ENCODE results near the gene ECHS1.
"Not testable (repeated sequence)": the region's sequence is repeated elsewhere in the genome, so short reads cannot be mapped to it uniquely, and the experiment has no call there.

The ECHS1 gene

GRCh38 chr10:133324198-133324792, 48.9 kb downstream of the ECHS1 start:
- DNase-seq, result peak in 2 of 4 experiments; percentile 31 to 62

GRCh38 chr10:133322064-133322709, 51.0 kb downstream of the ECHS1 start:
- DNase-seq, result not testable (repeated sequence)

DNA sequence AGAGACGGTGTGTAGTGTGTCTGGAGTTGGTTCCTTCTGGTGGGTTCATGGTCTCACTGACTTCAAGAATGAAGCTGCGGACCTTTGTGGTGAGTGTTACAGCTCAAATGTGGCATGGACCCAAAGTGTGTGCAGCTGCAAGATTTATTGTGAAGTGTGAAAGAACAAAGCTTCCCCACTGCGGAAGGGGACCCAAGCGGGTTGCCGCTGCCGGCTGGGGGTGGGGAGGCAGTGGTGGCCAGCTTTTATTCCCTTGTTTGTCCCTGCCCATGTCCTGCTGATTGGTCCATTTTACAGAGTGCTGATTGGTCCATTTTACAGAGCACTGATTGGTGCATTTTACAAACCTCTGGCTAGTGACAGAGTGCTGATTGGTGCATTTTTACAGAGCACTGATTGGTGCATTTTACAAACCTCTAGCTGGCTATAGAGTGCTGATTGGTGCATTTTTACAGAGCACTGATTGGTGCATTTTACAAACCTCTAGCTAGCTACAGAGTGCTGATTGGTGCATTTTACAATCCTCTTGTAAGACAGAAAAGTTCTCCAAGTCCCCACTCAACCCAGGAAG, 52.2 kb downstream of the ECHS1 start:
- not testable (repeated sequence) for DNase-seq

GRCh38 chr10:133318494-133319127, 54.5 kb downstream of the ECHS1 start:
- peak; percentile 69 to 88 (median 80) for DNase-seq

DNA sequence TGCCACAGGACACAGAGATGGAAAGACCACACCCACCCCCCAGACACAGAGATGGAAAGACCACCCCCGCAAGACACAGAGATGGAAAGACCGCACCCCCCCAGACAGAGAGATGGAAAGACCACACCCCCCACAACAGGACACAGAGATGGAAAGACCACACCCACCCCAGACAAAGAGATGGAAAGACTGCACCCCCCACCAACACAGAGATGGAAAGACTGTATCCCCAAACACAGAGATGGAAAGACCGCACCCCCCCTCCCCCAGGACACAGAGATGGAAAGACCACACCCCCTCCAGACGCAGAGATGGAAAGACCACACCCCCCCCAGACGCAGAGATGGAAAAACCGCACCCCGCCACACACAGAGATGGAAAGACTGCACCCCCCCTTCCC, 56.4 kb downstream of the ECHS1 start:
- no peak for DNase-seq

DNA sequence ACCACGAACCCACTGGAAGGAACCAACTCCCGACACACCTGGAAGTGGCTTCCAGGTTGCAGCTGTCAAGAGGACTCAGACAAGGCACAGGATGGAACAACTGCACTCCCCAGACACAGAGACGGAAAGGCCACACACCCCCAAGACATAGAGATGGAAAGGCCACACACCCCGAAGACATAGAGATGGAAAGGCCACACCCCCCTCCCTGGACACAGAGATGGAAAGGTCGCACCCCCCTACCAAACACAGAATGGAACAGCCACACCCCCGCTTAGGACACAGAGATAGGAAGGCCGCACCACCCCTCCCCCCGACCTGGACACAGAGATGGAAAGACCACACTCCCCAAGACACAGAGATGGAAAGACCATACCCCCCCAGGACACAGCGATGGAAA, 56.9 kb downstream of the ECHS1 start:
- no peak for DNase-seq

GRCh38 chr10:133315847-133316246, 57.3 kb downstream of the ECHS1 start:
- no peak for DNase-seq

GRCh38 chr10:133314911-133315310, 58.2 kb downstream of the ECHS1 start:
- DNase-seq, result no peak

DNA sequence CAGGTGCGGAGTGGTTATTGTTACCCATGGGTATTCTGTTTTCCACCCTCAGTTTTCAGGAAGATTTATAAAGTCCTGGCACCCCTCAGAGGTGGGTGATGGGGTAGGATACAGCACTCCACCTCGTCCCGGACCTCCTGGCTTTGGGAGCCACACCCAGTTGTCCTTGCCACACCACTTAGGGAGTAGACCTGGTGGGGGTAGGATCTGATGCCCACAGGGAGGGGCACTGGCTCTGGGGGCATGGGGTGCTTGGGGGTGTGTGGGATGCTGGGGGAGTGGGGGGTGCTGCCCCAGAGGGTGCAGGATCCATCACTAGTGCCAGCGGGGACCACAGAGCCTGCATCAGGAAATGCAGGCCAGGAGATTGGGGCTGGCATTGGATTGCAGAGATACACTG, 60.0 kb downstream of the ECHS1 start:
- DNase-seq, result no peak

GRCh38 chr10:133312769-133313145, 60.4 kb downstream of the ECHS1 start:
- DNase-seq, result no peak

Data from suppressor macrophage (primary cell).